Nephron (organoid): ENCODE data around the gene EDEM2.
"Not testable (repeated sequence)": the region's sequence is repeated elsewhere in the genome, so short reads cannot be mapped to it uniquely, and the experiment has no call there.

Source experiments
- H3K27ac Mint-ChIP-seq, 3 experiments: 2 replicates each; pipeline ENCODE4 v1.8.0; 2020; ENCODE audit warnings: mixed read lengths in 3 of 3, mild to moderate bottlenecking in 2 of 3, moderate library complexity in 1 of 3
- H3K27me3 Mint-ChIP-seq: 2 replicates; pipeline ENCODE4 v1.8.0; 2021; ENCODE audit warnings: low read depth, mild to moderate bottlenecking, moderate library complexity, mixed read lengths
- H3K36me3 Mint-ChIP-seq: 2 replicates; pipeline ENCODE4 v1.8.0; 2020; ENCODE audit warnings: low read depth, mixed read lengths
- H3K4me1 Mint-ChIP-seq: 2 replicates; pipeline ENCODE4 v1.8.0; 2020; ENCODE audit warnings: mixed read lengths
- H3K4me3 Mint-ChIP-seq, 3 experiments: 2 replicates each; pipeline ENCODE4 v1.8.0; 2020; ENCODE audit warnings: mild to moderate bottlenecking in 3 of 3, mixed read lengths in 3 of 3, moderate library complexity in 2 of 3
- H3K9me3 Mint-ChIP-seq: 2 replicates; pipeline ENCODE4 v1.8.0; 2020; ENCODE audit warnings: mixed read lengths
- TF ChIP-seq, protein P1 (sequence below), 3 experiments: fragments of 200-600 bp; sonication (generic); IDR thresholded peaks; one replicate each; pipeline ENCODE4 v1.5.0; 2021; ENCODE audit warnings: antibody characterized with exemption in 3 of 3; ENCODE audit not compliant: unreplicated experiment in 3 of 3

Gene EDEM2

DNA sequence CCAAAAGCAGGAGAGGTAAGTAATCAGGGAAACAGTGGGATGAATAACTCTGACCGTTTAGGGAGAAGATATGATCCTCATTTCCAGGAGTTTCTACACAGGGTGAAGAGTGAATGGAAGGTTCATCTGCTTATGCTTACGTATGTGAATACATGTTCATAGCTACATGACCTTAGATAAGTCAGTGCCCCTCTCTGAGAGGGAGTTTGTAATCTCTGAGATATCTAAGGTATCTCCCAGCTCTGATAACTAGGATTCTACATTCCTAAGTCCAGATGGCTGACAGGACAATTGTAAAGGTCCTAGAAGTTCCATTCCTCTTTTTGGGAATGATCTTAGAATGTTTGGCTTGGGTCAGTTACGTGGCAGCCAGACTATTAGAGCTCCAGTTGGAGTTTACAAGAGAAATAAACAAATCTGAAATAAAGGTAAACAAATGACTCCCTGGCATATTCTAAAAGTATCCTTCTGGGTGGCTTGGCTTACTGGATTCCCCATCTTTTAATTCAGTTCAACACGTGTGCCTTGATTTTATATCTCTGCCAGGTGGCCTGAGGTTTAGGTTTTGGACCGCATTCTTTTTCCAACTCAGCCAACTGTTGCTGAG is 40.6 kb upstream of the EDEM2 start:
- TF ChIP-seq, protein P1, sequence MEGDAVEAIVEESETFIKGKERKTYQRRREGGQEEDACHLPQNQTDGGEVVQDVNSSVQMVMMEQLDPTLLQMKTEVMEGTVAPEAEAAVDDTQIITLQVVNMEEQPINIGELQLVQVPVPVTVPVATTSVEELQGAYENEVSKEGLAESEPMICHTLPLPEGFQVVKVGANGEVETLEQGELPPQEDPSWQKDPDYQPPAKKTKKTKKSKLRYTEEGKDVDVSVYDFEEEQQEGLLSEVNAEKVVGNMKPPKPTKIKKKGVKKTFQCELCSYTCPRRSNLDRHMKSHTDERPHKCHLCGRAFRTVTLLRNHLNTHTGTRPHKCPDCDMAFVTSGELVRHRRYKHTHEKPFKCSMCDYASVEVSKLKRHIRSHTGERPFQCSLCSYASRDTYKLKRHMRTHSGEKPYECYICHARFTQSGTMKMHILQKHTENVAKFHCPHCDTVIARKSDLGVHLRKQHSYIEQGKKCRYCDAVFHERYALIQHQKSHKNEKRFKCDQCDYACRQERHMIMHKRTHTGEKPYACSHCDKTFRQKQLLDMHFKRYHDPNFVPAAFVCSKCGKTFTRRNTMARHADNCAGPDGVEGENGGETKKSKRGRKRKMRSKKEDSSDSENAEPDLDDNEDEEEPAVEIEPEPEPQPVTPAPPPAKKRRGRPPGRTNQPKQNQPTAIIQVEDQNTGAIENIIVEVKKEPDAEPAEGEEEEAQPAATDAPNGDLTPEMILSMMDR (IDR thresholded peaks at IDR 0.05; ENCODE audit: unreplicated experiment in 3 of 3), result no peak
- peaks cover 6% of the 10 kb centered on the region for H3K9me3 Mint-ChIP-seq
- H3K4me1 Mint-ChIP-seq, result no peaks in the 10 kb centered on the region
- no peak overlapping the region for H3K27ac Mint-ChIP-seq
- H3K4me3 Mint-ChIP-seq, result no peak overlapping the region
- peaks cover 4% of the 10 kb centered on the region for H3K27me3 Mint-ChIP-seq
- no peaks in the 10 kb centered on the region for H3K36me3 Mint-ChIP-seq

DNA sequence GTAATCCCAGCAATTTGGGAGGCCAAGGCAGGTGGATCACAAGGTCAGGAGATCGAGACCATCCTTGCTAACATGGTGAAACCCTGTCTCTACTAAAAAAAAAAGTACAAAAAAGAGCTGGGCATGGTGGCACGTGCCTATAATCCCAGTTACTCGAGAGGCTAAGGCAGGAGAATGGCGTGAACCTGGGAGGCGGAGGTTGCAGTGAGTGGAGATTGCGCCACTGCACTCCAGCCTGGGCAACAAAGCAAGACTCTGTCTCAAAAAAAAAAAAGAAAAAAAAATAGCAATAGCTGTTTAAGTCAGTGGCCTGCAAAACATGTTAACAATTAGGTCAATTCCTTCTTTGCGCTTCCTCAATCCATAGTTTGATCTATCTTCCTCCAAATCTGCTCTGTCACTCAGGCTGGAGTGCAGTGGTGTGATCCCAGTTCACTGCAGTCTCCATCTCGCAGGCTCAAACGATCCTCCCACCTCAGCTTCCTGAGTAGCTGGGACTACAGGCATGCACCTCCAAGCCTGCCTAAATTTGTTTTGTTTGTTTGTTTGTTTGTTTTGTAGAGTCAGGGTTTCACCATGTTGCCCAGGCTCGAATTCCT is 39.7 kb upstream of the EDEM2 start:
- H3K27ac Mint-ChIP-seq, H3K4me1 Mint-ChIP-seq, H3K27me3 Mint-ChIP-seq, H3K4me3 Mint-ChIP-seq, H3K9me3 Mint-ChIP-seq, H3K36me3 Mint-ChIP-seq: not testable (repeated sequence)

DNA sequence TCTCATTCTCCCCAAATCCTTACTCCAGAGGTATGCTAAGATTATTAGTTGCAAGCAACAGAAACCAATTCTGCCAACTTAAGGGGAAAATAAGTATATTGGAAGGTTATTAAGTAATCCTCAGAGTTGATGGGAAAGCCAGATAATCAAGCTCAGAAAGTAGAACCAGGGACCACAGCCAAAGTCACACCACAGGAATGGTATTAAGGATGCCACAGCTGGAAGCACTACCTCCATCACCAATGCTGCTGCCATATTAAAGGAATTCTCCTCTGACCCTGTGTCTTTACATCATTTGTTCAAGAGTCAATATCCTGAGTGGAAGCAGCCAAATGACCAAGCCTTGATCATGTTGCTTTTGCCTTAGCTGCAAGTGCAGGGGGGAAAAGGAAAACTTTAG is 34.6 kb upstream of the EDEM2 start:
- Mint-ChIP-seq H3K9me3 (peaks cover 4% of the 10 kb centered on the region), H3K27me3 (peaks cover 9% of the 10 kb centered on the region), H3K4me1 (no peaks in the 10 kb centered on the region), H3K27ac (no peak overlapping the region), H3K36me3 (no peaks in the 10 kb centered on the region), H3K4me3 (no peak overlapping the region)
- TF ChIP-seq, protein P1 (IDR thresholded peaks at IDR 0.05; ENCODE audit: unreplicated experiment in 3 of 3), result no peak

DNA sequence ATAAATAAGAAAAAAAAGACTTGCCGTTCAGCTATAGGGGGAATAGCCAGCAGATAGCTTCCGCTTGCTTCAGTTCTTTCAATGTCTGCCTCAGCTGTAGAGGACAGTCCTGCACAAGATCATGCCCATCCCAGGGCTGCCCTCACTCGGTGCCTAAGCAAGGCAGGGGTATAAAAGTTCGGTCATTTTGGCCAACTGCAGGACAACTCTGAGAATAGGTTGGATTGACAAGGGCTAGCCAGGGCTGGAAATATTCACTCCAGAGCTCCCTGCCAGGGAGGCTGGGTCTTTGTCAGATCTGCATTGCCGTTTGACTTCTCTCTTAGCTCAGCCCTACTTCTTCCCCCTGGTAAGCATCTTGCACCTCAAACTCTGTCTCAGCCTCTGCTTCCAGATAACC is 33.1 kb upstream of the EDEM2 start:
- H3K27ac Mint-ChIP-seq, result no peak overlapping the region

DNA sequence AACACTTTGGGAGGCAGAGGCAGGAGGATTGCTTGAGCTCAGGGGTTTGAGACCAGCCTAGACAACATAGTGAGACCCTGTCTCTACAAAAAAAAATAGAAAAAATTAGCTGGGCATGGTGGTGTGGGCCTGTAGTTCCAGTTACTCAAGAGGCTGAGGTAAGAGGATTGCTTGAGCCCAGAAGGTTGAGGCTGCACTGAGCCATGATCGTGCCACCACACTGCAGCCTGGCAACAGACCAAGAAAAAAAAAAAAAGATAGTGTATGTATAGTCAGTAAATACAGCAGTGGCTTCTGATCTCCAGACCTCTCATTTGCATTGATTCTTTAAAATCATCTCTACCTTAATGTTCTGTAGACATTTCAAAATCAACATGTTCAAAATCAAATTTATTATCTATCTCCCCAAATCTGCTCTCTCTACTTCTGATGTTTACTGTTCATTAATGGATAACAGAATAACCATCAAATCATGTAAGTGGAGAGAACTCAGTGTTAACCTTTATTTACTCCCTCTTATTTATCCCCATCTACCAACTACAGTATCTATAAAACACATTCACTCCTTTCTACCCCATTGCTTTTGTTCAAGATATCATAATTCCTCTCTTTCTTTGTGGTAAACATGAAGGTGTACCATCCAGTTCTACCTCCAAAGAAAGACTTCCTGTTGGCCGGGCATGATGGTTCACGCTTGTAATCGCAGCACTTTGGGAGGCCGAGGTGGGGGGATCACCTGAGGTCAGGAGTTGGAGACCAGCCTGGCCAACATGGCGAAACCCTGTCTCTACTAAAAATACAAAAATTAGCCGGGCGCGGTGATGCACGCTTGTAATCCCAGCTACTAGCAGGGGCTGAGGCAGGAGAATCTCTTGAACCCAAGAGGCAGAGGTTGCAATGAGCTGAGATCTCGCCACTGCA is 32.4 kb upstream of the EDEM2 start:
- Mint-ChIP-seq H3K36me3 (no peaks in the 10 kb centered on the region), H3K27ac (no peak overlapping the region), H3K27me3 (peaks cover 9% of the 10 kb centered on the region), H3K4me1 (no peaks in the 10 kb centered on the region), H3K4me3 (no peak overlapping the region), H3K9me3 (no peaks in the 10 kb centered on the region)
- TF ChIP-seq, protein P1 (IDR thresholded peaks at IDR 0.05; ENCODE audit: unreplicated experiment in 3 of 3), result no peak

More for the DNA sequence above, 33.1 kb upstream of the EDEM2 start:
- Mint-ChIP-seq H3K4me3 (no peak overlapping the region), H3K27me3 (peaks cover 9% of the 10 kb centered on the region), H3K4me1 (no peaks in the 10 kb centered on the region), H3K36me3 (no peaks in the 10 kb centered on the region), H3K9me3 (peaks cover under 1% of the 10 kb centered on the region)
- TF ChIP-seq, protein P1 (IDR thresholded peaks at IDR 0.05; ENCODE audit: unreplicated experiment in 3 of 3), result no peak

DNA sequence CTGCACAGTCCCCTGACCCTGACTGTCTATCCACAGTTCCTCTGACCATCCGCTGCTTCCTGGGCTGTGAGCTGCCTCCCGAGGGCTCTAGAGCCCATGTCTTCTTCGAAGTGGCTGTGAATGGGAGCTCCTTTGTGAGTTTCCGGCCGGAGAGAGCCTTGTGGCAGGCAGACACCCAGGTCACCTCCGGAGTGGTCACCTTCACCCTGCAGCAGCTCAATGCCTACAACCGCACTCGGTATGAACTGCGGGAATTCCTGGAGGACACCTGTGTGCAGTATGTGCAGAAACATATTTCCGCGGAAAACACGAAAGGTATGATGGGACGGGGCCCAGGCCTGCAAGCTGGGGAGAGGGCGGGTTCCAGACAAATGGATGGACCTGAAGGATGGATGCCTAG is 29.0 kb upstream of the EDEM2 start:
- H3K27me3 Mint-ChIP-seq, result peaks cover 20% of the 10 kb centered on the region
- no peaks in the 10 kb centered on the region for H3K9me3 Mint-ChIP-seq
- no peak overlapping the region for H3K27ac Mint-ChIP-seq
- TF ChIP-seq, protein P1 (IDR thresholded peaks at IDR 0.05; ENCODE audit: unreplicated experiment in 3 of 3), result no peak
- peaks cover 19% of the 10 kb centered on the region for H3K4me1 Mint-ChIP-seq
- H3K4me3 Mint-ChIP-seq, result peak overlapping the region in 1 of 3 experiments; percentile 31
- H3K36me3 Mint-ChIP-seq, result no peaks in the 10 kb centered on the region
